Measurements from ENCODE around the gene PALB2. TPM values are rescaled to one million over a fixed set of nuclear protein-coding genes. Genes with fewer than 3 reads are reported as not detected.

The PALB2 gene
- total RNA-seq, 1 donor from 2014 or later, result 10.1 TPM

GRCh38 chr16:23679986-23680336 is 38.9 kb upstream of the PALB2 start:
- DNase-seq (ENCODE audit: extremely low spot score in 2 of 2), result no peak
- TF ChIP-seq POLR2AphosphoS5 (IDR thresholded peaks at IDR 0.05; ENCODE audit: insufficient read depth in 1 of 2, low read depth in 1 of 2) (no peak), POLR2A (IDR thresholded peaks at IDR 0.05) (no peak)
- TF ChIP-seq, protein P1, sequence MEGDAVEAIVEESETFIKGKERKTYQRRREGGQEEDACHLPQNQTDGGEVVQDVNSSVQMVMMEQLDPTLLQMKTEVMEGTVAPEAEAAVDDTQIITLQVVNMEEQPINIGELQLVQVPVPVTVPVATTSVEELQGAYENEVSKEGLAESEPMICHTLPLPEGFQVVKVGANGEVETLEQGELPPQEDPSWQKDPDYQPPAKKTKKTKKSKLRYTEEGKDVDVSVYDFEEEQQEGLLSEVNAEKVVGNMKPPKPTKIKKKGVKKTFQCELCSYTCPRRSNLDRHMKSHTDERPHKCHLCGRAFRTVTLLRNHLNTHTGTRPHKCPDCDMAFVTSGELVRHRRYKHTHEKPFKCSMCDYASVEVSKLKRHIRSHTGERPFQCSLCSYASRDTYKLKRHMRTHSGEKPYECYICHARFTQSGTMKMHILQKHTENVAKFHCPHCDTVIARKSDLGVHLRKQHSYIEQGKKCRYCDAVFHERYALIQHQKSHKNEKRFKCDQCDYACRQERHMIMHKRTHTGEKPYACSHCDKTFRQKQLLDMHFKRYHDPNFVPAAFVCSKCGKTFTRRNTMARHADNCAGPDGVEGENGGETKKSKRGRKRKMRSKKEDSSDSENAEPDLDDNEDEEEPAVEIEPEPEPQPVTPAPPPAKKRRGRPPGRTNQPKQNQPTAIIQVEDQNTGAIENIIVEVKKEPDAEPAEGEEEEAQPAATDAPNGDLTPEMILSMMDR (IDR thresholded peaks at IDR 0.05), result no peak
- H3K4me1 ChIP-seq, result peaks cover 20% of the 10 kb centered on the region
- H3K27me3 ChIP-seq, result no peaks in the 10 kb centered on the region
- intact Hi-C loops (cut with DNase I), result no loop called here
- H3K4me3 ChIP-seq, result no peak overlapping the region
- no peaks in the 10 kb centered on the region for H3K9me3 ChIP-seq
- no peak overlapping the region for H3K27ac ChIP-seq
- H3K36me3 ChIP-seq, result peaks cover 0 to 13% of the 10 kb centered on the region in 2 donors

DNA sequence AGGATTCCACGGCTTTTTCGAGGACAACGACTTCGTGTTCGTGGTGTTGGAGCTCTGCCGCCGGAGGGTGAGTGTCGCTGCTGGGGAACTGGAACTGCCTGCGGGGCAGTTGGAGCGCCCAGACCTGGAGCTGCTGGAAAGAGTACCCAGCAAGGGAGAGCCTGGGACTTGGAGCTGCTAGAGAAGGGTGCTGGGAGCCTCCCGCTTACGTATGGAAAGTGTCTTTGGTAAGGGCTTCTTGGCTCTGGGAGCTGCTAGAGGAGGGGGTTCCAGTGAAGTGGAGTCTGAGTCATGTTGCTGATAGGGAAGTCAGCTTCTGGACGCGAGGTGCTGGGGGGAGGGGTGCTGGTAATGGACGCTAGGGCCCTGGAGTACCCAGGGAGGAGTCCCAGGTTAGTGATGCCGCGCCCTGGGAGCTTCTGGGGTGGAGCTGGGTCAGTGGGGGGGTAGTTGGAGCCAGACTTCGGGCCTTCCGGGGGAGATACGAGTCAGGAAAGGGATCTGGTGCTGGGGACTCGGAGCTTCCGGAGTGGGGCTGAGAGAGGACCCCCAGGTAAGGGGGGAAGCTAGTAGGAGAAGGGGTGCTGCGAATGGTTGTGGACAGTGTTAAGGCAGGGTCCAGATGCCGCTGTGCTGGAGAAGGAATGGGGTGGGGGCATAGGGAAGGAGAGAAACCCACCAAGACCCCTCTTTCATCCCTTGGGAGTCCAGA is 38.3 kb upstream of the PALB2 start:
- TF ChIP-seq POLR2AphosphoS5 (IDR thresholded peaks at IDR 0.05; ENCODE audit: insufficient read depth in 1 of 2, low read depth in 1 of 2) (no peak), POLR2A (IDR thresholded peaks at IDR 0.05) (no peak)
- TF ChIP-seq, protein P1 (IDR thresholded peaks at IDR 0.05), result no peak
- Histone ChIP-seq H3K4me1 (peaks cover 20% of the 10 kb centered on the region), H3K27me3 (no peaks in the 10 kb centered on the region), H3K4me3 (peak overlapping the region; percentile 48 to 57), H3K27ac (no peak overlapping the region), H3K9me3 (no peaks in the 10 kb centered on the region), H3K36me3 (peaks cover 0 to 11% of the 10 kb centered on the region in 2 donors)
- DNase-seq (ENCODE audit: extremely low spot score in 2 of 2), result no peak
- intact Hi-C loops (cut with DNase I), result no loop called here

DNA sequence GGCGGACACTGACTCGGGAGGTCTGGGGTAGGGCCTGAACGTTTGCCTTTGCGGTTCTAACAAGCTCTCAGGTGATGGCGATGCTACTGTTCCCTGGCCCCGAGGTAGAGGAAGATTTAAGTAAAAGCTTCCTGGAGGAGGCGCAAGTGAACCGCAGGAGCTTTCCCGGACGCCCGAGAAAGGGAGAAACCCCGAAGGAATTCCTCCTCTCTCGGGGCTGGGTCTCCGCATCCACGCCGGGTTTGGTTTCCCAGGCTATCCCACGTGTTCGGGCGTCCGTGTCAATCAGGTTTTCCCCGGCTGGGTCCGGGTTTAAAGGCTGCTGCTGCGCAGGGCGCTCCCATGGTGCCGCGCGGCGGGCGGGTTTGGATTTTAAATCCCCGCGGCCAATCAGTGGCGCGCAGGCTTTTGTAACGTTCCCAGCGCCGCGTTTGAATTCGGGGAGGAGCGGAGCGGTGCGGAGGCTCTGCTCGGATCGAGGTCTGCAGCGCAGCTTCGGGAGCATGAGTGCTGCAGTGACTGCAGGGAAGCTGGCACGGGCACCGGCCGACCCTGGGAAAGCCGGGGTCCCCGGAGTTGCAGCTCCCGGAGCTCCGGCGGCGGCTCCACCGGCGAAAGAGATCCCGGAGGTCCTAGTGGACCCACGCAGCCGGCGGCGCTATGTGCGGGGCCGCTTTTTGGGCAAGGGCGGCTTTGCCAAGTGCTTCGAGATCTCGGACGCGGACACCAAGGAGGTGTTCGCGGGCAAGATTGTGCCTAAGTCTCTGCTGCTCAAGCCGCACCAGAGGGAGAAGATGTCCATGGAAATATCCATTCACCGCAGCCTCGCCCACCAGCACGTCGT is 37.5 kb upstream of the PALB2 start, which contains the start of gene PLK1:
PLK1 (plus strand) TSS at position 460 of the 844 bp plus-strand sequence; CDS start at position 504, 44 bp downstream.
- peak within 1 kb of the TSS; percentile 48 to 57 for H3K4me3 ChIP-seq
- intact Hi-C loops (cut with DNase I), result no loop called here
- peak within 1 kb of the TSS; percentile 28 for H3K27ac ChIP-seq
- peaks cover 20% of the 10 kb centered on the region for H3K4me1 ChIP-seq
- peaks cover 0 to 3% of the 10 kb centered on the region in 2 donors for H3K36me3 ChIP-seq
- H3K27me3 ChIP-seq, result no peaks in the 10 kb centered on the region
- peak; percentile 44 to 77 for TF ChIP-seq POLR2AphosphoS5 (IDR thresholded peaks at IDR 0.05; ENCODE audit: insufficient read depth in 1 of 2, low read depth in 1 of 2)
- no peak for TF ChIP-seq POLR2A (IDR thresholded peaks at IDR 0.05)
- no peak for DNase-seq (ENCODE audit: extremely low spot score in 2 of 2)
- no peaks in the 10 kb centered on the region for H3K9me3 ChIP-seq

- H3K4me3 ChIP-seq, result no peak overlapping the region
- no peak overlapping the region for H3K27ac ChIP-seq
- H3K27me3 ChIP-seq, result no peaks in the 10 kb centered on the region
- intact Hi-C loops (cut with DNase I), result no loop called here
- peaks cover 0 to 7% of the 10 kb centered on the region in 2 donors for H3K36me3 ChIP-seq
- H3K9me3 ChIP-seq, result no peaks in the 10 kb centered on the region
- DNase-seq (ENCODE audit: extremely low spot score in 2 of 2), result no peak
- peaks cover 20% of the 10 kb centered on the region for H3K4me1 ChIP-seq
- TF ChIP-seq POLR2AphosphoS5 (IDR thresholded peaks at IDR 0.05; ENCODE audit: insufficient read depth in 1 of 2, low read depth in 1 of 2) (no peak), POLR2A (IDR thresholded peaks at IDR 0.05) (no peak)
- TF ChIP-seq, protein P1 (IDR thresholded peaks at IDR 0.05), result no peak
Observed at GRCh38 chr16:23676924-23677480, 35.9 kb upstream of the PALB2 start.

DNA sequence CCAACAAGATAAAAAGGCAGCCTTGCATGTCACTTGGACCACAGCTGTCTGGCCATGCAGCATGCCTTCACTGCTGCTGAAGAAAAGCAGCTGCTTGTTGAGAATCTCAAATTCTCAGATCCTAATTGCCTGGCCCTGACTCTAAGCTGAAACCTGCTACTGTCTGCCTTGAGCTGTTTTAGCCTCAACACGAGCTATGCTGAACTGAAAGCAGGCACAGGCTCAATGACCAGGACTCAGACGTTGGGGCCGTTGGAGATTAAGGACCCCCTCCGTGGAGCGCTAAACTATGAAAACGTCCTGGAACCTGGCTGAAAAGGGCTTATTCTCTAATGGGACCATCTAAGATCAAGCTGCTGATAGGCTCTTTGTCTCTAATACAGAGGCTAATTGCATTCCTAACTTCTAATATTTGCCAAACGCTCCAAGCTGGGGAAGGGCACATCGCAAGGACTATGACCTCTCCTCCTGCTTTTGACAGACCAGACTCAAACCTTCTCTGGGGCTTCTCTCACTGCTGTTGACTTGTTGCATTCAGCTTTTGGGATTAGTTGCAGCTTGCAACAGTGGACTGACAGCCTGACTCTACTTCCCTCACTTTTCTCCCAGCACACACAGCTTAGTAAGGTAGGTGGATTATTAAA is 33.0 kb upstream of the PALB2 start:
- Histone ChIP-seq H3K4me3 (no peak overlapping the region), H3K9me3 (no peaks in the 10 kb centered on the region), H3K27me3 (no peaks in the 10 kb centered on the region), H3K27ac (no peak overlapping the region), H3K4me1 (peaks cover 11% of the 10 kb centered on the region), H3K36me3 (peaks cover 0 to 20% of the 10 kb centered on the region in 2 donors)
- intact Hi-C loops (cut with DNase I), result no loop called here
- TF ChIP-seq POLR2A (IDR thresholded peaks at IDR 0.05) (no peak), POLR2AphosphoS5 (IDR thresholded peaks at IDR 0.05; ENCODE audit: insufficient read depth in 1 of 2, low read depth in 1 of 2) (no peak)
- DNase-seq (ENCODE audit: extremely low spot score in 2 of 2), result no peak

Data from vagina (tissue), 2 donors.